NCI-H187 treated with DMSO at 0.1 percent for 48 hours (cell line): ENCODE measurements around the gene LHFPL3.
"Not testable (repeated sequence)": the region's sequence is repeated elsewhere in the genome, so short reads cannot be mapped to it uniquely, and the experiment has no call there.

Experiments
- DNase-seq: peaks from one replicate; lab custom pipeline; 2025; lab: John Stamatoyannopoulos, UW

Gene LHFPL3

GRCh38 chr7:104482362-104483037, 154.1 kb downstream of the LHFPL3 start:
- peak; percentile 68 for DNase-seq

GRCh38 chr7:104486931-104487330, 158.5 kb downstream of the LHFPL3 start:
- no peak for DNase-seq

- no peak for DNase-seq
Measured at GRCh38 chr7:104487642-104488041, 159.2 kb downstream of the LHFPL3 start.

- DNase-seq, result no peak
Measured at GRCh38 chr7:104497379-104497967, 169.1 kb downstream of the LHFPL3 start.

GRCh38 chr7:104499975-104500374, 171.6 kb downstream of the LHFPL3 start:
- no peak for DNase-seq

- no peak for DNase-seq
Measured at GRCh38 chr7:104509874-104510273, 181.5 kb downstream of the LHFPL3 start.

- no peak for DNase-seq
Measured at GRCh38 chr7:104524853-104525252, 196.4 kb downstream of the LHFPL3 start.

GRCh38 chr7:104528142-104528541, 199.7 kb downstream of the LHFPL3 start:
- no peak for DNase-seq

GRCh38 chr7:104529567-104529966, 201.2 kb downstream of the LHFPL3 start:
- DNase-seq, result no peak

GRCh38 chr7:104530251-104530650, 201.8 kb downstream of the LHFPL3 start:
- peak; percentile 84 for DNase-seq

GRCh38 chr7:104534149-104534548, 205.7 kb downstream of the LHFPL3 start:
- DNase-seq, result no peak

- DNase-seq, result no peak
Measured at GRCh38 chr7:104535841-104536240, 207.4 kb downstream of the LHFPL3 start.

GRCh38 chr7:104536956-104537355, 208.6 kb downstream of the LHFPL3 start:
- no peak for DNase-seq

- no peak for DNase-seq
Measured at GRCh38 chr7:104538152-104538551, 209.7 kb downstream of the LHFPL3 start.

GRCh38 chr7:104541897-104542296, 213.5 kb downstream of the LHFPL3 start:
- DNase-seq, result no peak

- peak; percentile 67 for DNase-seq
Measured at GRCh38 chr7:104548861-104549260, 220.5 kb downstream of the LHFPL3 start.

GRCh38 chr7:104550362-104550761, 222.0 kb downstream of the LHFPL3 start:
- DNase-seq, result no peak

- DNase-seq, result no peak
Measured at GRCh38 chr7:104551226-104551625, 222.8 kb downstream of the LHFPL3 start.

- no peak for DNase-seq
Measured at GRCh38 chr7:104552102-104552501, 223.7 kb downstream of the LHFPL3 start.

GRCh38 chr7:104553074-104553473, 224.7 kb downstream of the LHFPL3 start:
- DNase-seq, result no peak

- not testable (repeated sequence) for DNase-seq
Measured at GRCh38 chr7:104563350-104563901, 235.0 kb downstream of the LHFPL3 start.

- DNase-seq, result no peak
Measured at GRCh38 chr7:104569751-104570150, 241.3 kb downstream of the LHFPL3 start.

- no peak for DNase-seq
Measured at GRCh38 chr7:104572554-104572953, 244.2 kb downstream of the LHFPL3 start.

- DNase-seq, result no peak
Measured at GRCh38 chr7:104584620-104585019, 256.2 kb downstream of the LHFPL3 start.
